GM20000 (cell line): ENCODE data around the gene PAPOLG.

Source experiments
- DNase-seq: peaks from one replicate; pipeline ENCODE4 v3.0.0; 2012; ENCODE audit warnings: low spot score
- CTCF ChIP-seq: IDR thresholded peaks from 2 replicates; pipeline ENCODE4 v1.5.1; 2012; ENCODE audit warnings: mild to moderate bottlenecking, control low read depth; ENCODE audit errors: extremely low read depth, missing control alignments

Gene PAPOLG

GRCh38 chr2:60834270-60834717 lies 78.2 kb downstream of the PAPOLG start:
- TF ChIP-seq CTCF: no peak
- peak; percentile 56 for DNase-seq

- TF ChIP-seq CTCF: no peak
- DNase-seq: no peak
These were observed 80.4 kb downstream of the PAPOLG start for GRCh38 chr2:60836491-60836890.

GRCh38 chr2:60837123-60837522 lies 81.1 kb downstream of the PAPOLG start:
- peak; percentile 37 for DNase-seq

GRCh38 chr2:60838481-60838880 lies 82.4 kb downstream of the PAPOLG start:
- DNase-seq: no peak
- no peak for TF ChIP-seq CTCF

More at GRCh38 chr2:60837123-60837522, 81.1 kb downstream of the PAPOLG start:
- no peak for TF ChIP-seq CTCF

GRCh38 chr2:60839126-60839813 lies 83.2 kb downstream of the PAPOLG start:
- peak; percentile 56 for DNase-seq
- no peak for TF ChIP-seq CTCF

- TF ChIP-seq CTCF: no peak
- DNase-seq: no peak
These were observed 84.8 kb downstream of the PAPOLG start for GRCh38 chr2:60840880-60841279.

- TF ChIP-seq CTCF: no peak
- no peak for DNase-seq
These were observed 86.9 kb downstream of the PAPOLG start for GRCh38 chr2:60843006-60843405.
